SK-N-SH (cell line): ENCODE measurements around the gene ITGA1. TPM values are rescaled to one million over a fixed set of nuclear protein-coding genes. Genes with fewer than 3 reads are reported as not detected.
A peak's percentile ranks its signal among the peaks of the same experiment; 100 is the strongest.

Experiments used
- CTCF ChIA-PET: fragments of 300-600, 350-600 bp; formaldehyde crosslinking; extraction: SDS; loops from one replicate; lab custom pipeline; 2021; lab: Yijun Ruan, JAX
- POLR2A ChIA-PET: fragments of 350-600 bp; sonication (Branson Sonifier 250); formaldehyde crosslinking; extraction: SDS; loops from one replicate; lab custom pipeline; 2020; ENCODE audit warnings: antibody characterized with exemption, inconsistent platforms; lab: Yijun Ruan, JAX
- DNase-seq: peaks from one replicate; pipeline ENCODE4 v3.0.0; 2012
- H2AFZ ChIP-seq: fragments of 200-600 bp; sonication (generic); 2 replicates; pipeline ENCODE4 v1.8.1; 2016; ENCODE audit warnings: antibody characterized with exemption, mild to moderate bottlenecking, low read depth
- H3F3A ChIP-seq: fragments of 200-600 bp; sonication (generic); replicated peaks from 2 replicates; pipeline ENCODE3; 2016; ENCODE audit warnings: antibody characterized with exemption, mild to moderate bottlenecking; ENCODE audit not compliant: insufficient read depth
- H3K27ac ChIP-seq, 2 experiments: fragments of 200-500 bp in 1 of 2; fragments of 200-600 bp in 1 of 2; sonication (Bioruptor generic) in 1 of 2; sonication (generic), shearing (Covaris generic) in 1 of 2; 2 replicates each; pipeline versions ENCODE4 v1.5.1 to v1.6.1; 2014 to 2016; ENCODE audit warnings: low read depth in 2 of 2, inconsistent platforms in 1 of 2, low read length in 1 of 2, mild to moderate bottlenecking in 1 of 2, mixed read lengths in 1 of 2
- H3K27me3 ChIP-seq: fragments of 200-600 bp; sonication (generic), shearing (Covaris generic); 2 replicates; pipeline ENCODE4 v1.6.1; 2016; ENCODE audit warnings: mixed run types; ENCODE audit not compliant: insufficient read depth
- H3K36me3 ChIP-seq, 2 experiments: fragments of 200-500 bp in 1 of 2; fragments of 200-600 bp in 1 of 2; sonication (Bioruptor generic) in 1 of 2; sonication (generic) in 1 of 2; replicated peaks in 1 of 2; 2 replicates each; pipeline versions ENCODE3 to v1.5.1; 2014 to 2016; ENCODE audit warnings: low read length in 1 of 2, mild to moderate bottlenecking in 1 of 2; ENCODE audit not compliant: insufficient read depth in 2 of 2, control insufficient read depth in 1 of 2
- H3K4me1 ChIP-seq, 2 experiments: fragments of 200-500 bp in 1 of 2; fragments of 200-600 bp in 1 of 2; sonication (Bioruptor generic) in 1 of 2; sonication (generic), shearing (Covaris generic) in 1 of 2; 2 replicates each; pipeline versions ENCODE4 v1.5.1 to v1.6.1; 2014 to 2016; ENCODE audit warnings: low read depth in 1 of 2, low read length in 1 of 2, mixed run types in 1 of 2; ENCODE audit not compliant: insufficient read depth in 2 of 2, control insufficient read depth in 1 of 2
- H3K4me2 ChIP-seq: fragments of 200-600 bp; sonication (generic), shearing (Covaris generic); 2 replicates; pipeline ENCODE4 v1.6.1; 2017; ENCODE audit warnings: mixed run types
- H3K4me3 ChIP-seq, 2 experiments: fragments of 200-500 bp in 1 of 2; fragments of 200-600 bp in 1 of 2; sonication (Bioruptor generic) in 1 of 2; sonication (generic), shearing (Covaris generic) in 1 of 2; 2 replicates each; pipeline versions ENCODE4 v1.5.1 to v1.8.1; 2014 to 2016; ENCODE audit warnings: low read depth in 2 of 2, inconsistent platforms in 1 of 2, low read length in 1 of 2, mild to moderate bottlenecking in 1 of 2, mixed read lengths in 1 of 2, moderate library complexity in 1 of 2
- H3K79me2 ChIP-seq: fragments of 200-600 bp; sonication (generic); 2 replicates; pipeline ENCODE4 v1.8.1; 2017; ENCODE audit warnings: mild to moderate bottlenecking; ENCODE audit not compliant: insufficient read depth
- H3K9ac ChIP-seq: fragments of 200-600 bp; sonication (generic); 2 replicates; pipeline ENCODE4 v1.6.1; 2017; ENCODE audit warnings: mixed run types
- H3K9me2 ChIP-seq: fragments of 200-600 bp; sonication (generic); 2 replicates; pipeline ENCODE4 v1.6.1; 2017; ENCODE audit warnings: mixed run types
- H3K9me3 ChIP-seq: fragments of 200-600 bp; sonication (generic); 2 replicates; pipeline ENCODE4 v1.6.1; 2017; ENCODE audit warnings: mixed run types, mild to moderate bottlenecking, moderate library complexity
- H4K20me1 ChIP-seq: fragments of 200-600 bp; sonication (generic); 2 replicates; pipeline ENCODE4 v1.6.1; 2017; ENCODE audit warnings: mild to moderate bottlenecking, mixed run types; ENCODE audit not compliant: insufficient read depth
- CTCF ChIP-seq: fragments of 200-600 bp; sonication (generic); IDR thresholded peaks from 2 replicates; pipeline ENCODE4 v1.6.1; 2017; ENCODE audit warnings: antibody characterized with exemption, mild to moderate bottlenecking, moderate library complexity
- EP300 ChIP-seq, 2 experiments: IDR thresholded peaks; 2 replicates each; pipeline versions ENCODE4 v1.4.0 to v1.6.1; 2012; ENCODE audit warnings: borderline replicate concordance in 1 of 2, low read depth in 1 of 2, low read length in 1 of 2
- FOXJ3 ChIP-seq: sonication (generic); formaldehyde crosslinking; IDR thresholded peaks from 2 replicates; pipeline ENCODE4 v1.5.1; 2020; ENCODE audit warnings: mild to moderate bottlenecking, missing genetic modification reagents
- FOXM1 ChIP-seq: IDR thresholded peaks from 2 replicates; pipeline ENCODE4 v1.4.0; 2012; ENCODE audit warnings: low read depth, mild to moderate bottlenecking
- PBX3 ChIP-seq: IDR thresholded peaks from 2 replicates; pipeline ENCODE4; 2012
- REST ChIP-seq: IDR thresholded peaks from 2 replicates; pipeline ENCODE4 v1.6.1; 2012; ENCODE audit warnings: mild to moderate bottlenecking, low read depth, low read length, moderate library complexity
- RXRA ChIP-seq: IDR thresholded peaks from 2 replicates; pipeline ENCODE4 v1.4.0; 2012; ENCODE audit warnings: low read depth, mild to moderate bottlenecking, borderline replicate concordance
- SMC3 ChIP-seq: IDR thresholded peaks from 2 replicates; pipeline ENCODE4 v1.6.1; 2012; ENCODE audit warnings: low read depth, low read length, improper control_type of control experiment
- TEAD4 ChIP-seq: IDR thresholded peaks from 2 replicates; pipeline ENCODE4 v1.4.0; 2012; ENCODE audit warnings: mild to moderate bottlenecking, borderline replicate concordance; ENCODE audit not compliant: insufficient read depth
- YY1 ChIP-seq: IDR thresholded peaks from 2 replicates; pipeline ENCODE4 v1.4.0; 2012; ENCODE audit warnings: low read depth, mild to moderate bottlenecking
- whole genome bisulfite sequencing: methylation state at CpG from one replicate; pipeline ENCODE4 v1.1.6; 2017; ENCODE audit warnings: low lambda C conversion rate; 5-methylcytosine and 5-hydroxymethylcytosine counted together
- polyA plus RNA-seq, 3 experiments: library from polyadenylated mRNA; depleted of rRNA; stranded (reverse); fragments of >200 nt; gene quantifications; 2 replicates each; pipeline ENCODE4 v1.2.3, GENCODE V29; 2012

The ITGA1 gene
- polyA plus RNA-seq, 1 of the 3 experiments (the other 2 are of a cell fraction), result 7.7 TPM

- ChIA-PET POLR2A (no interaction called here), CTCF (interaction anchor here (0.6 to 1.1 kb wide), 3 partner anchors 10 to 153 kb away, joined by 3 read pairs; no protein-coding TSS in a partner anchor)
- Histone ChIP-seq H3K4me1 (peaks cover 12 to 26% of the 10 kb centered on the region in 2 experiments; a peak in 3 of 4 replicates), H3K36me3 (peaks cover 5 to 6% of the 10 kb centered on the region in 2 experiments), H3K79me2 (no peaks in the 10 kb centered on the region), H3K9ac (no peak overlapping the region), H3K9me3 (no peaks in the 10 kb centered on the region), H3K27me3 (no peaks in the 10 kb centered on the region), H3K9me2 (no peaks in the 10 kb centered on the region), H3F3A (peaks cover 15% of the 10 kb centered on the region), H3K4me3 (no peak overlapping the region), H3K4me2 (no peak overlapping the region), H3K27ac (no peak overlapping the region; a peak in 1 of 4 replicates), H2AFZ (no peak overlapping the region), H4K20me1 (no peaks in the 10 kb centered on the region)
- 94% methylated on average over 2 of the region's 2 CpGs for WGBS
- no peak for TF ChIP-seq REST
- TF ChIP-seq RXRA, result no peak
- no peak for TF ChIP-seq FOXJ3 (CRISPR knock-in tag)
- no peak for TF ChIP-seq PBX3
- TF ChIP-seq SMC3, result no peak
- no peak for TF ChIP-seq FOXM1
- peak; percentile 15; the same call in 1 of the 2 replicates for TF ChIP-seq CTCF
- no peak for TF ChIP-seq YY1
- TF ChIP-seq EP300 (IDR thresholded peaks at IDR 0.05; ENCODE audit: borderline replicate concordance in 1 of 2, low read depth in 1 of 2, low read length in 1 of 2), result no peak
- DNase-seq, result no peak
These were observed 155.6 kb downstream of the ITGA1 start for GRCh38 chr5:52943285-52943684.

GRCh38 chr5:52943808-52944207, 156.1 kb downstream of the ITGA1 start:
- Histone ChIP-seq H3K27me3 (no peaks in the 10 kb centered on the region), H3K79me2 (no peaks in the 10 kb centered on the region), H3K4me1 (peaks cover 14 to 26% of the 10 kb centered on the region in 2 experiments), H2AFZ (no peak overlapping the region), H3K36me3 (peaks cover 5 to 6% of the 10 kb centered on the region in 2 experiments), H4K20me1 (no peaks in the 10 kb centered on the region), H3K9me3 (no peaks in the 10 kb centered on the region), H3K4me2 (no peak overlapping the region), H3K4me3 (no peak overlapping the region), H3K9me2 (no peaks in the 10 kb centered on the region), H3K27ac (peak overlapping the region in 1 of 2 experiments; percentile 50; a peak in 1 of 4 replicates), H3K9ac (no peak overlapping the region), H3F3A (peaks cover 20% of the 10 kb centered on the region)
- TF ChIP-seq FOXJ3 (CRISPR knock-in tag) (no peak), TEAD4 (no peak), EP300 (IDR thresholded peaks at IDR 0.05; ENCODE audit: borderline replicate concordance in 1 of 2, low read depth in 1 of 2, low read length in 1 of 2) (no peak), YY1 (no peak)
- WGBS, result 93% methylated on average over 6 of the region's 7 CpGs
- ChIA-PET POLR2A (no interaction called here), CTCF (interaction anchor here (0.6 to 1.1 kb wide), 4 partner anchors 9 to 154 kb away, joined by 3 read pairs; no protein-coding TSS in a partner anchor)
- no peak for DNase-seq
